Measurements from ENCODE around the gene ERICH2.

ERICH2 gene

DNA sequence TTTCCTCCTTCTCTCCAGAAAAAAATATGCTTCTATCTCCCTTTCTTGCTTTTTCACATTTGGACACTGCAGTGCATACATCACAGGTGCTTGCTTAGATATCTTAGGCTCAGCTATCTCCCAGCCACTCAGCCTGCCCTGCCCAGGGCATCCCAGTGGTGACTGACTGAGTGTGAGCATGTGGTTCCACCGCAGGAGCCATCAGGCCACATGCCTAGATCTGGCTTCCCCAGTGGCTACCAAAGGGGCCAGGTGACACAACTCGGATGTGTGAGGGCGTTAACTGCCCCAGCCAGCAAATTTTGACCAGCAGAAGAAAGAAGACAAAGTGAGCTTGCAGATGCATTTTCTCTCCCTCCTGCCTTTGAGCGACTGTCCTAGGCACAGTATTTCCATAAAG, 29.5 kb upstream of the ERICH2 start:
- no peaks in the 10 kb centered on the region for H3K4me1 ChIP-seq (ENCODE audit: control insufficient read depth, insufficient read depth, low read length)
- H3K36me3 ChIP-seq (ENCODE audit: control insufficient read depth in 2 of 2, insufficient read depth in 1 of 2, low read length in 2 of 2), result no peaks in the 10 kb centered on the region
- TF ChIP-seq, protein P1, sequence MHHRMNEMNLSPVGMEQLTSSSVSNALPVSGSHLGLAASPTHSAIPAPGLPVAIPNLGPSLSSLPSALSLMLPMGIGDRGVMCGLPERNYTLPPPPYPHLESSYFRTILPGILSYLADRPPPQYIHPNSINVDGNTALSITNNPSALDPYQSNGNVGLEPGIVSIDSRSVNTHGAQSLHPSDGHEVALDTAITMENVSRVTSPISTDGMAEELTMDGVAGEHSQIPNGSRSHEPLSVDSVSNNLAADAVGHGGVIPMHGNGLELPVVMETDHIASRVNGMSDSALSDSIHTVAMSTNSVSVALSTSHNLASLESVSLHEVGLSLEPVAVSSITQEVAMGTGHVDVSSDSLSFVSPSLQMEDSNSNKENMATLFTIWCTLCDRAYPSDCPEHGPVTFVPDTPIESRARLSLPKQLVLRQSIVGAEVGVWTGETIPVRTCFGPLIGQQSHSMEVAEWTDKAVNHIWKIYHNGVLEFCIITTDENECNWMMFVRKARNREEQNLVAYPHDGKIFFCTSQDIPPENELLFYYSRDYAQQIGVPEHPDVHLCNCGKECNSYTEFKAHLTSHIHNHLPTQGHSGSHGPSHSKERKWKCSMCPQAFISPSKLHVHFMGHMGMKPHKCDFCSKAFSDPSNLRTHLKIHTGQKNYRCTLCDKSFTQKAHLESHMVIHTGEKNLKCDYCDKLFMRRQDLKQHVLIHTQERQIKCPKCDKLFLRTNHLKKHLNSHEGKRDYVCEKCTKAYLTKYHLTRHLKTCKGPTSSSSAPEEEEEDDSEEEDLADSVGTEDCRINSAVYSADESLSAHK (tag by site-specific recombination; IDR thresholded peaks at IDR 0.05), result no peak
- TF ChIP-seq ZIC2 (tag by site-specific recombination; IDR thresholded peaks at IDR 0.05), result 0 out of 2 replicates have a peak, but pooled peaks have one; percentile 10
- CTCF ChIA-PET, result interaction anchor here (1.1 kb wide), 1 partner anchor 331 kb away, joined by 3 read pairs; no protein-coding TSS in a partner anchor
- POLR2A ChIA-PET, result no interaction called here
- H3K9me3 ChIP-seq (ENCODE audit: control insufficient read depth, insufficient read depth, low read depth, low read length), result no peaks in the 10 kb centered on the region
- no peak overlapping the region for H3K4me3 ChIP-seq (ENCODE audit: low read depth, low read length)
- no peak overlapping the region for H3K27ac ChIP-seq (ENCODE audit: extremely low read depth, low read depth, low read length)

DNA sequence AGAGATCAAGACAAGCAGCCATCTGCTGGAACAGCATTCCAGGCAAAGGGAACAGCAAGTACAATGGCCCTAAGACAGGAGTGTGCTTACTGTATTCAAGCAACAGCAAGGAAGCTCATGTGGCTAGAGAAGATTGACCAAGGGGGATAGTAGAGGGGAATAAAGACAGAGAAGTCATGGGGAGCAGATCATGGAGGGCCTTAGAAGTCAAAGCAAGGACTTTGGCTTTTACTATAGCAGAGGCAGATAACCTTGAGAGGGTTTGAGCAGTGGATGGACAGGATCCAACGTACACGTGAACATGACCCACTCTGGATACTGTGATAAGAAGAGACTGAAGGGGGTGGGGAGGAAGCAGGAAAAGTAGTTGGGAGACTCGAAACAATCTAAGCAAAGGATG, 28.2 kb upstream of the ERICH2 start:
- TF ChIP-seq ZBTB48 (tag by site-specific recombination; IDR thresholded peaks at IDR 0.05), result no peak
- TF ChIP-seq ZNF561 (tag by site-specific recombination; IDR thresholded peaks at IDR 0.05; ENCODE audit: borderline replicate concordance), result no peak

DNA sequence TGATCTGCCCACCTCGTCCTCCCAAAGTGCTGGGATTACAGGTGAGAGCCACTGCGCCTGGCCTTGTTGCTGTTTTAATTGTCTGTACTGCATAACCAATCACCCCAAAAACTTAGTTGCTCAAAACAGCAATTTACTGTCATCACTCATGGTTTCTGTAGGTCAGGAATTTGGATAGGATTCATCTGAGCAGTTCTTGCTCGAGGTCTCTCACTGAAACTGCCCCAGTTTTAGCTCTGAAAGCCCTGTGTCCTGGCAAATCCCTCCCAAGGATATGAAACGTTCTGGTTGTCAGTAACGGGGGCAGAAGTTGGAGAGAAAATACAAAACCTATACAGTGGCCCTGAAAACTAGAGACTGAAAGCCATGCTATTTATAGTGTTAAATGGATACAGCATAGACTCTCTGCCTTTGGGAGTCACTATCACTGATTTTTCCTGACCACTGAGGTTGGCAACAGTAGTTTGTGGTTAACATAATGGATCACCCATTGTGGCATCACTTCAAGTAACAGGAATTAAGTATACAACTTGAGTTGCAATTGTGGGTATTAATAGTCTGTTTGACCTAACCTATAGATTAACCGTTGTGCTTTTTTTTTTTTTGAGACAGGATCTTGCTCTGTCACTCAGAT, 27.2 kb upstream of the ERICH2 start:
- Histone ChIP-seq H3K9me3 (ENCODE audit: control insufficient read depth, insufficient read depth, low read depth, low read length) (no peaks in the 10 kb centered on the region), H3K4me3 (ENCODE audit: low read depth, low read length) (no peak overlapping the region), H3K27ac (ENCODE audit: extremely low read depth, low read depth, low read length) (no peak overlapping the region), H3K4me1 (ENCODE audit: control insufficient read depth, insufficient read depth, low read length) (no peaks in the 10 kb centered on the region), H3K36me3 (ENCODE audit: control insufficient read depth in 2 of 2, insufficient read depth in 1 of 2, low read length in 2 of 2) (no peaks in the 10 kb centered on the region)
- TF ChIP-seq ZNF514 (tag by site-specific recombination; IDR thresholded peaks at IDR 0.05), result no peak
- TF ChIP-seq ZNF292 (tag by site-specific recombination; IDR thresholded peaks at IDR 0.05; ENCODE audit: borderline replicate concordance, low read depth), result no peak
- no peak for TF ChIP-seq ZNF16 (tag by site-specific recombination; IDR thresholded peaks at IDR 0.05; ENCODE audit: low read depth)
- TF ChIP-seq, protein P2, sequence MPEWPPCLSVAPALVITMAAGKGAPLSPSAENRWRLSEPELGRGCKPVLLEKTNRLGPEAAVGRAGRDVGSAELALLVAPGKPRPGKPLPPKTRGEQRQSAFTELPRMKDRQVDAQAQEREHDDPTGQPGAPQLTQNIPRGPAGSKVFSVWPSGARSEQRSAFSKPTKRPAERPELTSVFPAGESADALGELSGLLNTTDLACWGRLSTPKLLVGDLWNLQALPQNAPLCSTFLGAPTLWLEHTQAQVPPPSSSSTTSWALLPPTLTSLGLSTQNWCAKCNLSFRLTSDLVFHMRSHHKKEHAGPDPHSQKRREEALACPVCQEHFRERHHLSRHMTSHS (tag by site-specific recombination; IDR thresholded peaks at IDR 0.05), result no peak
- TF ChIP-seq ZNF341 (tag by site-specific recombination; IDR thresholded peaks at IDR 0.05; ENCODE audit: low read depth), result no peak
- TF ChIP-seq, protein P3, sequence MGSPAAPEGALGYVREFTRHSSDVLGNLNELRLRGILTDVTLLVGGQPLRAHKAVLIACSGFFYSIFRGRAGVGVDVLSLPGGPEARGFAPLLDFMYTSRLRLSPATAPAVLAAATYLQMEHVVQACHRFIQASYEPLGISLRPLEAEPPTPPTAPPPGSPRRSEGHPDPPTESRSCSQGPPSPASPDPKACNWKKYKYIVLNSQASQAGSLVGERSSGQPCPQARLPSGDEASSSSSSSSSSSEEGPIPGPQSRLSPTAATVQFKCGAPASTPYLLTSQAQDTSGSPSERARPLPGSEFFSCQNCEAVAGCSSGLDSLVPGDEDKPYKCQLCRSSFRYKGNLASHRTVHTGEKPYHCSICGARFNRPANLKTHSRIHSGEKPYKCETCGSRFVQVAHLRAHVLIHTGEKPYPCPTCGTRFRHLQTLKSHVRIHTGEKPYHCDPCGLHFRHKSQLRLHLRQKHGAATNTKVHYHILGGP (tag by site-specific recombination; IDR thresholded peaks at IDR 0.05), result no peak
- POLR2A ChIA-PET, result no interaction called here
- CTCF ChIA-PET, result no interaction called here

More for the DNA sequence above, 28.2 kb upstream of the ERICH2 start:
- Histone ChIP-seq H3K4me1 (ENCODE audit: control insufficient read depth, insufficient read depth, low read length) (no peaks in the 10 kb centered on the region), H3K4me3 (ENCODE audit: low read depth, low read length) (no peak overlapping the region), H3K36me3 (ENCODE audit: control insufficient read depth in 2 of 2, insufficient read depth in 1 of 2, low read length in 2 of 2) (no peaks in the 10 kb centered on the region), H3K27ac (ENCODE audit: extremely low read depth, low read depth, low read length) (no peak overlapping the region), H3K9me3 (ENCODE audit: control insufficient read depth, insufficient read depth, low read depth, low read length) (no peaks in the 10 kb centered on the region)
- ChIA-PET CTCF (no interaction called here), POLR2A (no interaction called here)

DNA sequence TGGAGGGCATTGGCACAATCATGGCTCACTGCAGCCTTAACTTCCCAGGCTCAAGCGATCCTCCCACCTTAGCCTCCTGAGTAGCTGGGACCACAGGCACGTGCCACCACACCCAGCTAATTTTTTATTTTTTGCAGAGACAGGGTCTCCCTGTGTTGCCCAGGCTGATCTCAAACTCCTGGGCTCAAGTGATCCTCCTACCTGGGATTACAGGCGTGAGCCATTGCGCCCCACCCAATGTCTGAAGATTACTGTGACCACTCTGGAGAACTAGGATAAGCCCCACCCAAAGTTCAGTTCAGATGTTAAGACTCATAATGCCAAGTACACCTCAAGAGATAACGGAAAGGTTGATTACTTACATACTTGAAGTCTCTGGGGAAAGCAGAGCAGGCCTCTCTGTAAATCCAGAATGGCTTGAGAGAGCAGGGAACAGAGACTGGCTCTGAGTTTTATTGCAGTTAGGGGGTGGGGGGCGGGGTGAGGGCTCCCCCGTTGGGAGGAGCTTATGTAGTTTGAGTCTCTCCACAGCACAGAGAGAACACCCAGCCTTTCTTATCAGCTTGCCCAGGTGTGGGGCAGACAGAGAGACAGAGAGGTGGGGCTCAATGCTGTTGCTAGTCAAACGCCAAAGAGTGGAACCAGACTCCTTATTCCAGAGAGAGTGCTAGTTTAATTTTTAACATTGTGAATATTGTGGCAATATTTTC, 26.5 kb upstream of the ERICH2 start:
- CTCF ChIA-PET, result interaction anchor here (0.5 kb wide), 1 partner anchor 1612 kb away, joined by 3 read pairs; no protein-coding TSS in a partner anchor
- POLR2A ChIA-PET, result no interaction called here
- no peaks in the 10 kb centered on the region for H3K36me3 ChIP-seq (ENCODE audit: control insufficient read depth in 2 of 2, insufficient read depth in 1 of 2, low read length in 2 of 2)
- H3K4me1 ChIP-seq (ENCODE audit: control insufficient read depth, insufficient read depth, low read length), result no peaks in the 10 kb centered on the region
- H3K4me3 ChIP-seq (ENCODE audit: low read depth, low read length), result no peak overlapping the region
- no peak overlapping the region for H3K27ac ChIP-seq (ENCODE audit: extremely low read depth, low read depth, low read length)
- no peaks in the 10 kb centered on the region for H3K9me3 ChIP-seq (ENCODE audit: control insufficient read depth, insufficient read depth, low read depth, low read length)
- TF ChIP-seq ZNF302 (tag by site-specific recombination; IDR thresholded peaks at IDR 0.05; ENCODE audit: low read depth) (no peak), ZNF155 (tag by site-specific recombination; IDR thresholded peaks at IDR 0.05) (no peak), ZNF391 (tag by site-specific recombination; IDR thresholded peaks at IDR 0.05; ENCODE audit: borderline replicate concordance, low read depth) (no peak), ZNF76 (tag by site-specific recombination; IDR thresholded peaks at IDR 0.05; ENCODE audit: borderline replicate concordance, low read depth) (no peak), ZNF776 (tag by site-specific recombination; IDR thresholded peaks at IDR 0.05; ENCODE audit: borderline replicate concordance) (no peak), ZNF292 (tag by site-specific recombination; IDR thresholded peaks at IDR 0.05; ENCODE audit: borderline replicate concordance, low read depth) (no peak), ZNF416 (tag by site-specific recombination; IDR thresholded peaks at IDR 0.05) (no peak), HOXA7 (CRISPR knock-in tag; IDR thresholded peaks at IDR 0.05; ENCODE audit: borderline replicate concordance) (no peak), ZNF175 (tag by site-specific recombination; IDR thresholded peaks at IDR 0.05) (no peak), ZNF37A (tag by site-specific recombination; IDR thresholded peaks at IDR 0.05) (no peak), ZNF837 (tag by site-specific recombination; IDR thresholded peaks at IDR 0.05) (no peak), KLF7 (tag by site-specific recombination; IDR thresholded peaks at IDR 0.05; ENCODE audit: borderline replicate concordance) (no peak), ZNF830 (tag by site-specific recombination; IDR thresholded peaks at IDR 0.05; ENCODE audit: low read depth) (no peak), ZNF266 (tag by site-specific recombination; IDR thresholded peaks at IDR 0.05; ENCODE audit: low read depth) (no peak)

Data from HEK293 (cell line).